HepG2 (cell line): ENCODE results near the gene IPMK. TPM values are rescaled to one million over a fixed set of nuclear protein-coding genes. Genes with fewer than 3 reads are reported as not detected.
A peak's percentile ranks its signal among the peaks of the same experiment; 100 is the strongest.

ENCODE experiments used
- ATAC-seq: fragments of 200-7000 bp; cut with Tn5 transposase; 3 replicates; pipeline ENCODE4 v1.9.1; 2020; ENCODE audit warnings: mild to moderate bottlenecking, moderate library complexity
- BruUV-seq: library from RNA; stranded (reverse); fragments of 400-500 nt; replicated peaks from 2 replicates; lab custom pipeline; 2021; lab: Mats Ljungman, UMichigan
- CTCF ChIA-PET: fragments of 300-600 bp; formaldehyde crosslinking; extraction: SDS; loops from one replicate; lab custom pipeline; 2021; ENCODE audit warnings: low total read pairs, inconsistent platforms, low intra/inter-chr PET ratio; lab: Yijun Ruan, JAX
- POLR2A ChIA-PET: fragments of 350-600 bp; sonication (Branson Sonifier 250); formaldehyde crosslinking; loops from one replicate; lab custom pipeline; 2020; ENCODE audit warnings: antibody characterized with exemption, inconsistent platforms; lab: Yijun Ruan, JAX
- DNase-seq: peaks from one replicate; pipeline ENCODE4 v3.0.0-alpha.2; 2015; ENCODE audit warnings: low spot score
- FAIRE-seq: peaks from 3 replicates; lab custom pipeline; 2011; peaks lifted over from hg19 to GRCh38; lab: Jason Lieb, UNC
- H2AFZ ChIP-seq: one replicate; pipeline ENCODE4 v1.6.1; 2011; ENCODE audit warnings: low read length, inconsistent platforms
- H3K27ac ChIP-seq: fragments of 300-600 bp; 3 replicates; pipeline ENCODE4 v1.8.0; 2011; ENCODE audit warnings: mixed run types, mild to moderate bottlenecking, mixed read lengths, low read length, inconsistent platforms; ENCODE audit not compliant: insufficient read depth; ENCODE audit errors: extremely low read length
- H3K27me3 ChIP-seq, 2 experiments: fragments of 200-600 bp in 1 of 2; 2 replicates in 1 of 2; 3 replicates in 1 of 2; pipeline versions ENCODE4 v1.6.0 to v1.8.0; 2011; ENCODE audit warnings: low read length in 2 of 2, mild to moderate bottlenecking in 2 of 2, moderate library complexity in 2 of 2, inconsistent platforms in 1 of 2; ENCODE audit not compliant: insufficient read depth in 2 of 2, control insufficient read depth in 1 of 2
- H3K36me3 ChIP-seq, 2 experiments: fragments of 200-600 bp in 1 of 2; replicated peaks in 1 of 2; 2 replicates in 1 of 2; 3 replicates in 1 of 2; pipeline versions ENCODE4 v1.5.1 to v1.8.0; 2011; ENCODE audit warnings: low read length in 2 of 2, inconsistent platforms in 1 of 2; ENCODE audit not compliant: insufficient read depth in 2 of 2, control insufficient read depth in 1 of 2
- H3K4me1 ChIP-seq: 2 replicates; pipeline ENCODE4 v1.5.1; 2012; ENCODE audit warnings: low read length, inconsistent platforms; ENCODE audit not compliant: insufficient read depth
- H3K4me2 ChIP-seq: 2 replicates; pipeline ENCODE4 v1.6.0; 2011; ENCODE audit warnings: low read depth, low read length, inconsistent platforms
- H3K4me3 ChIP-seq, 3 experiments: fragments of 200-600 bp in 1 of 3; sonication (generic), shearing (Covaris generic) in 1 of 3; replicated peaks in 1 of 3; 2 replicates each; pipeline ENCODE4 v1.5.1; 2011 to 2016; ENCODE audit warnings: low read length in 3 of 3, inconsistent platforms in 2 of 3, low read depth in 2 of 3, mild to moderate bottlenecking in 2 of 3, control low read depth in 1 of 3, mixed read lengths in 1 of 3; ENCODE audit not compliant: insufficient read depth in 1 of 3
- H3K79me2 ChIP-seq: one replicate; pipeline ENCODE4 v1.6.1; 2011; ENCODE audit warnings: low read length, inconsistent platforms; ENCODE audit not compliant: insufficient read depth
- H3K9ac ChIP-seq: 2 replicates; pipeline ENCODE4 v1.6.0; 2011; ENCODE audit warnings: mild to moderate bottlenecking, low read depth, low read length, inconsistent platforms; ENCODE audit not compliant: insufficient read depth
- H3K9me3 ChIP-seq: 2 replicates; pipeline ENCODE4 v1.5.1; 2012; ENCODE audit warnings: mild to moderate bottlenecking, low read length
- H4K20me1 ChIP-seq: 2 replicates; pipeline ENCODE4 v1.6.0; 2011; ENCODE audit warnings: inconsistent platforms, mild to moderate bottlenecking, low read length, moderate library complexity; ENCODE audit not compliant: insufficient read depth
- BCL6 ChIP-seq: IDR thresholded peaks from 2 replicates; pipeline ENCODE4 v1.6.1; 2016; ENCODE audit warnings: missing genetic modification reagents, missing compliant biosample characterization
- KDM5B ChIP-seq: sonication (generic); formaldehyde crosslinking; IDR thresholded peaks from 2 replicates; pipeline ENCODE4 v1.4.0; 2020; ENCODE audit warnings: missing genetic modification reagents, mild to moderate bottlenecking, borderline replicate concordance
- MAF1 ChIP-seq: sonication (generic); formaldehyde crosslinking; IDR thresholded peaks from 2 replicates; pipeline ENCODE4 v1.5.0; 2020; ENCODE audit warnings: missing genetic modification reagents, borderline replicate concordance
- MIER2 ChIP-seq: IDR thresholded peaks from 2 replicates; pipeline ENCODE4 v1.6.1; 2016; ENCODE audit warnings: missing biosample characterization, missing genetic modification reagents
- NFIB ChIP-seq: sonication (generic); formaldehyde crosslinking; IDR thresholded peaks from 2 replicates; pipeline ENCODE4 v1.9.0; 2021; ENCODE audit warnings: missing genetic modification reagents, mild to moderate bottlenecking, borderline replicate concordance
- PPARG ChIP-seq: conservative IDR thresholded peaks from 2 replicates; pipeline ENCODE4 v1.6.1; 2016; ENCODE audit warnings: missing biosample characterization, missing genetic modification reagents
- SOX5 ChIP-seq: IDR thresholded peaks from 2 replicates; pipeline ENCODE4 v1.6.1; 2016; ENCODE audit warnings: borderline replicate concordance
- SP1 ChIP-seq, 2 experiments: fragments of 450-650 bp in 1 of 2; sonication (generic) in 1 of 2; formaldehyde crosslinking in 1 of 2; IDR thresholded peaks; 2 replicates each; pipeline versions ENCODE4 v1.4.0 to v1.6.1; 2016 to 2020; ENCODE audit warnings: missing genetic modification reagents in 1 of 2
- STAT6 ChIP-seq: sonication (generic); formaldehyde crosslinking; IDR thresholded peaks from 2 replicates; pipeline ENCODE4 v1.4.0; 2020; ENCODE audit warnings: missing genetic modification reagents, mild to moderate bottlenecking, borderline replicate concordance
- ZBTB33 ChIP-seq: sonication (generic); formaldehyde crosslinking; IDR thresholded peaks from 2 replicates; pipeline ENCODE4 v1.4.0; 2020; ENCODE audit warnings: missing genetic modification reagents
- ZNF234 ChIP-seq: sonication (generic); formaldehyde crosslinking; conservative IDR thresholded peaks from 2 replicates; pipeline ENCODE4 v1.5.1; 2020; ENCODE audit warnings: mild to moderate bottlenecking, missing genetic modification reagents
- ZNF367 ChIP-seq: sonication (generic); formaldehyde crosslinking; IDR thresholded peaks from 2 replicates; pipeline ENCODE4 v1.4.0; 2020; ENCODE audit warnings: missing genetic modification reagents, borderline replicate concordance
- ZNF850 ChIP-seq: sonication (generic); formaldehyde crosslinking; conservative IDR thresholded peaks from 2 replicates; pipeline ENCODE4 v1.9.0; 2021; ENCODE audit warnings: mild to moderate bottlenecking, missing genetic modification reagents
- WGBS: methylation state at CpG from one replicate; pipeline ENCODE4 v1.1.6; 2017; ENCODE audit warnings: low lambda C conversion rate; 5-methylcytosine and 5-hydroxymethylcytosine counted together
- in situ Hi-C: cut with HindIII; loops from 2 replicates; pipeline ENCODE4 v1.10.0; 2017; ENCODE audit warnings: low pct_unique_long_range_greater_than_20kb; ENCODE audit not compliant: extremely low pct_ligation_motif_present
- intact Hi-C: fragments of 100-400 bp; cut with micrococcal nuclease; formaldehyde crosslinking; loops from one replicate; pipeline ENCODE4 v1.10.0; 2022; ENCODE audit not compliant: unreplicated experiment
- polyA plus RNA-seq, 8 experiments: library from polyadenylated mRNA; depleted of rRNA in 3 of 8; stranded (reverse) in 7 of 8; unstranded in 1 of 8; fragments of >200 nt; fragmentation: Illumina TruSeq in 4 of 8; extraction: Trizol in 4 of 8; gene quantifications; 2 replicates each; pipeline versions ENCODE4 v1.2.1 to v1.2.3, GENCODE V29; 2011 to 2016; ENCODE audit warnings: low read depth in 4 of 8, missing spikeins in 1 of 8, mixed read lengths in 1 of 8; ENCODE audit not compliant: insufficient read depth in 1 of 8
- total RNA-seq, 5 experiments: library from RNA; depleted of rRNA; stranded (reverse); fragments of >200 nt; fragmentation: Illumina TruSeq; extraction: Trizol; gene quantifications; 2 replicates each; pipeline ENCODE4 v1.2.3, GENCODE V29; 2016; ENCODE audit warnings: low read depth in 1 of 5
- TF ChIP-seq, protein P1 (sequence below): sonication (generic); formaldehyde crosslinking; IDR thresholded peaks from 2 replicates; pipeline ENCODE4 v1.5.0; 2020; ENCODE audit warnings: missing genetic modification reagents
- TF ChIP-seq, protein P2 (sequence below): sonication (generic); formaldehyde crosslinking; IDR thresholded peaks from 2 replicates; pipeline ENCODE4 v1.4.0; 2020; ENCODE audit warnings: missing genetic modification reagents
- TF ChIP-seq, protein P3 (sequence below): sonication (generic); formaldehyde crosslinking; IDR thresholded peaks from 2 replicates; pipeline ENCODE4 v1.5.0; 2020; ENCODE audit warnings: missing genetic modification reagents

Gene IPMK
- total and polyA plus RNA-seq, 2 of the 13 experiments (the other 11 are each of a cell fraction or from before 2014, with no cell fraction given): 2.7 to 3.9 TPM

- Histone ChIP-seq H3K79me2 (peaks cover 70% of the 10 kb centered on the region), H4K20me1 (peaks cover 8% of the 10 kb centered on the region; the same call in 1 of the 2 replicates), H3K27ac (peak overlapping the region; percentile 92), H3K9ac (peak overlapping the region; percentile 68), H3K4me3 (peak overlapping the region; percentile 74 to 88 (median 83)), H3K4me1 (peaks cover 41% of the 10 kb centered on the region), H3K4me2 (peak overlapping the region; percentile 97), H3K9me3 (no peaks in the 10 kb centered on the region), H3K36me3 (no peaks in the 10 kb centered on the region), H3K27me3 (no peaks in the 10 kb centered on the region; a peak in 1 of 5 replicates), H2AFZ (peak overlapping the region; percentile 80)
- ATAC-seq (peak; percentile 48), DNase-seq (no peak), FAIRE-seq (no peak)
- POLR2A ChIA-PET: interaction anchor here (0.6 to 3.9 kb wide), 15 partner anchors 10 to 1640 kb away, joined by 3 to 33 read pairs (median 3); partner anchors contain the start of gene PHYHIPL
- BruUV-seq: no TSS peak
- intact Hi-C loops: loop anchor here (2.0 to 5.0 kb wide), 2 partner anchors 51 to 66 kb away; partner anchors contain the start of gene UBE2D1
- CTCF ChIA-PET: no interaction called here
- in situ Hi-C loops: no loop called here
- under 1% methylated on average over 12 of the region's 13 CpGs for WGBS
- TF ChIP-seq, protein P1, sequence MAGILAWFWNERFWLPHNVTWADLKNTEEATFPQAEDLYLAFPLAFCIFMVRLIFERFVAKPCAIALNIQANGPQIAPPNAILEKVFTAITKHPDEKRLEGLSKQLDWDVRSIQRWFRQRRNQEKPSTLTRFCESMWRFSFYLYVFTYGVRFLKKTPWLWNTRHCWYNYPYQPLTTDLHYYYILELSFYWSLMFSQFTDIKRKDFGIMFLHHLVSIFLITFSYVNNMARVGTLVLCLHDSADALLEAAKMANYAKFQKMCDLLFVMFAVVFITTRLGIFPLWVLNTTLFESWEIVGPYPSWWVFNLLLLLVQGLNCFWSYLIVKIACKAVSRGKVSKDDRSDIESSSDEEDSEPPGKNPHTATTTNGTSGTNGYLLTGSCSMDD (CRISPR knock-in tag): no peak
- TF ChIP-seq ZNF234 (no peak), NFIB (CRISPR knock-in tag) (no peak), SP1 (IDR thresholded peaks at IDR 0.05) (peak; percentile 20; the same call in 1 of the 2 replicates), SP1 (CRISPR knock-in tag; IDR thresholded peaks at IDR 0.05) (no peak), BCL6 (no peak), MIER2 (no peak), ZBTB33 (no peak), STAT6 (CRISPR knock-in tag) (0 out of 2 replicates have a peak, but pooled peaks have one; percentile 58), MAF1 (no peak), ZNF367 (CRISPR knock-in tag) (no peak), ZNF850 (CRISPR knock-in tag) (0 out of 2 replicates have a peak, but pooled peaks have one; percentile 13), SOX5 (CRISPR knock-in tag) (no peak), KDM5B (CRISPR knock-in tag) (no peak), PPARG (no peak)
- TF ChIP-seq, protein P2, sequence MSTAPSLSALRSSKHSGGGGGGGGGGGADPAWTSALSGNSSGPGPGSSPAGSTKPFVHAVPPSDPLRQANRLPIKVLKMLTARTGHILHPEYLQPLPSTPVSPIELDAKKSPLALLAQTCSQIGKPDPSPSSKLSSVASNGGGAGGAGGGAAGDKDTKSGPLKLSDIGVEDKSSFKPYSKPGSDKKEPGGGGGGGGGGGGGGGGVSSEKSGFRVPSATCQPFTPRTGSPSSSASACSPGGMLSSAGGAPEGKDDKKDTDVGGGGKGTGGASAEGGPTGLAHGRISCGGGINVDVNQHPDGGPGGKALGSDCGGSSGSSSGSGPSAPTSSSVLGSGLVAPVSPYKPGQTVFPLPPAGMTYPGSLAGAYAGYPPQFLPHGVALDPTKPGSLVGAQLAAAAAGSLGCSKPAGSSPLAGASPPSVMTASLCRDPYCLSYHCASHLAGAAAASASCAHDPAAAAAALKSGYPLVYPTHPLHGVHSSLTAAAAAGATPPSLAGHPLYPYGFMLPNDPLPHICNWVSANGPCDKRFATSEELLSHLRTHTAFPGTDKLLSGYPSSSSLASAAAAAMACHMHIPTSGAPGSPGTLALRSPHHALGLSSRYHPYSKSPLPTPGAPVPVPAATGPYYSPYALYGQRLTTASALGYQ (CRISPR knock-in tag): 0 out of 2 replicates have a peak, but pooled peaks have one; percentile 19
- TF ChIP-seq, protein P3, sequence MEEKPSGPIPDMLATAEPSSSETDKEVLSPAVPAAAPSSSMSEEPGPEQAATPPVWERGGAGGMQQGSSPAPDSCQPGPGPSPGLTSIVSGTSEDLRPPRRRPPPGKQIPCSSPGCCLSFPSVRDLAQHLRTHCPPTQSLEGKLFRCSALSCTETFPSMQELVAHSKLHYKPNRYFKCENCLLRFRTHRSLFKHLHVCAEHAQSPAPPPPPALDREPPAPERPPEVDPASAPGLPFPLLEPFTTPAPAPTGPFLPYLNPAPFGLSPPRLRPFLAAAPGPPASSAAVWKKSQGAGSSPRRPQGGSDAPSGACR (CRISPR knock-in tag): 0 out of 2 replicates have a peak, but pooled peaks have one; percentile 20
Observed at GRCh38 chr10:58268454-58268945, 806 bp upstream of the IPMK start.
